GM04504 (cell line): Measurements from ENCODE around the gene GYS1.
"Not testable (repeated sequence)": the region's sequence is repeated elsewhere in the genome, so short reads cannot be mapped to it uniquely, and the experiment has no call there.

Experiments used
- DNase-seq: peaks from one replicate; pipeline ENCODE4 v3.0.0-alpha.2; 2012; ENCODE audit warnings: low read depth

GYS1 gene

DNA sequence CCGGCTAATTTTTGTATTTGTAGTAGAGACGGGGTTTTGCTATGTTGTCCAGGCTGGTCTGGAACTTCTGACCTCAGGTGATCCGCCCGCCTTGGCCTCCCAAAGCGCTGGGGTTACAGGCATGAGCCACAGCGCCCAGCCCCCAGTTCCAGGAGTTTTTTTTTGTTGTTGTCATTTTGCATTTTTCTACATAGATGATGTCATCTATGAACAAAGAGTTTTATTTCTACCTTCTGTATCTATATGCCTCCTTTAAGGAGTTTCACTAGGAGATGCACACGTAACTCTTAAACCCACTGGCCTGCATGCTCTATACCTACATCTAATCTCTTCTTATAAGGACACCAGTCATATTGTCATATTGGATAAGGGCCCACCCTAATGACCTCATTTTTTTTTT lies 54.9 kb downstream of the GYS1 start:
- no peak for DNase-seq

- DNase-seq, result no peak
These were observed 57.2 kb downstream of the GYS1 start for GRCh38 chr19:48935864-48936263.

GRCh38 chr19:48934837-48935236 lies 58.3 kb downstream of the GYS1 start:
- DNase-seq, result no peak

- DNase-seq, result no peak
These were observed 59.7 kb downstream of the GYS1 start, which contains the start of gene DHDH for GRCh38 chr19:48933382-48933932. Gene DHDH (plus strand): TSS chr19:48933699. CDS start chr19:48933722, 23 bp downstream.

DNA sequence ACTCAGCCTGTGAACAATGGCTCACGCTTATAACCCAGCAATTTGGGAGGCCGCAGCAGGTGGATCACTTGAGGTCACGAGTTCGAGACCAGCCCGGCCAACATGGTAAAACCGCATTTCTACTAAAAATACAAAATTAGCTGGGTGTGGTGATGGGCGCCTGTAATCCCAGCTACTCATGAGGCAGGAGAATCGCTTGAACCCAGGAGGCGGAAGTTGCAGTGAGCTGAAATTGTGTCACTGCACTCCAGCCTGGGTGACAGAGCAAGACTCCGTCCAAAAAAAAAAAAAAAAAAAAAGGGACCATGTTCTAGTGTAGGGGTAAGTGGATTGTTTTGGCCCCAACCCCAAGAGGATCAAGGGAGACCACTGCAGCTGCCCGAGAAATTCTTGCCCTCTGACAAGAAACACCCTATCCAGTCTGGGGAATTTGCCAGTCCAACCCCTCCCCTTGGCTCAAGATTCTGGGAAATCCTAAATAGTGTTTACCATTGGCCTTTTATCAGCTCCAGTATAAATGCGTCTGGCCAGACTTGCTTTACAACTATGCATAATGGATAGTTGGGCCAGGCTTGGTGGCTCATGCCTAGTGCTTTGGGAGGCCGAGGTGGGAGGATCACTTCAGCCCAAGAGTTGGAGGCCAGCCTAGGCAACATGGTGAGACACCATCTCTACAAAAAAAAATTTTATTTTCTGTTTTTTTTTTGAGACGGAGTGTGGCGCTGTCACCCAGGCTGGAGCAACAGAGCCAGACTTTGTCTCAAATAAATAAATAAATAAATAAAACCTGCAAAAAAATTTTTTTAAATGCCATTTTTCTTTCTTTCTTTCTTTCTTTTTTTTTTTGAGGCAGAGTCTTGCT lies 64.7 kb downstream of the GYS1 start:
- no peak for DNase-seq

- not testable (repeated sequence) for DNase-seq
These were observed 65.4 kb downstream of the GYS1 start for GRCh38 chr19:48927692-48928091.

DNA sequence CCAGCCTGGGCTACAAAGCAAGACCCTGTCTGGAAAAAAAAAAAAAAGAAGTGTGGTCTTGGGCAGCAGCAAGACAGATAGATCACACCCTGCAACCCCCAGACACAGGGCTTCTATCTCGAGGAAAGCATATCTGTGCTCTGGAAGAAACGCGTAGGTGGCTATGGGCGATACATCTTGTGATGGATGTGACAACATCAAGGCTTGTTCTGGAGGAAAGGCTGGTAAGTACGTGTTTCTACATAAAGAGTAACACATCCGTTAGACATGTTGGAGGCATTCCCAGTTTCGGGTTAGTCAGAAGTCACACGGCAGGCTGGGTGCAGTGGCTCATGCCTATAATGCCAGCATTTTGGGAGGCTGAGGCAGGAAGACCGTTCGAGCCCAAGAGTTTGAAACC lies 66.2 kb downstream of the GYS1 start:
- DNase-seq, result peak; percentile 95

DNA sequence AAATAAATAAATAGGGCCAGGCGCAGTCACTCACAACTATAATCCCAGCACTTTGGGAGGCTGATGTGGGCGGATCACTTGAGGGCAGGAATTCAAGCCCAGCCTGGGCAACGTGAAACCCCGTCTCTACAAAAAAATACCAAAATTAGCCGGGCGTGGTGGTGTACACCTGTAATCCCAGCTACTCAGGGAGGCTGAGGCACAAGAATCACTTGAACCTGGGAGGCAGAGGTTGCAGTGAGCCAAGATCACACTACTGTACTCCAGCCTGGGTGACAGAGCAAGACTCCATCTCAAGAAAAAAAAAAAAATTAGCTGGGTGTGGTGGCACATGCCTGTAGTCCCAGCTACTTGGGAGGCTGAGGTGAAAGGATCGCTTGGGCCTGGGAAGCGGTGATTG lies 67.2 kb downstream of the GYS1 start:
- not testable (repeated sequence) for DNase-seq

DNA sequence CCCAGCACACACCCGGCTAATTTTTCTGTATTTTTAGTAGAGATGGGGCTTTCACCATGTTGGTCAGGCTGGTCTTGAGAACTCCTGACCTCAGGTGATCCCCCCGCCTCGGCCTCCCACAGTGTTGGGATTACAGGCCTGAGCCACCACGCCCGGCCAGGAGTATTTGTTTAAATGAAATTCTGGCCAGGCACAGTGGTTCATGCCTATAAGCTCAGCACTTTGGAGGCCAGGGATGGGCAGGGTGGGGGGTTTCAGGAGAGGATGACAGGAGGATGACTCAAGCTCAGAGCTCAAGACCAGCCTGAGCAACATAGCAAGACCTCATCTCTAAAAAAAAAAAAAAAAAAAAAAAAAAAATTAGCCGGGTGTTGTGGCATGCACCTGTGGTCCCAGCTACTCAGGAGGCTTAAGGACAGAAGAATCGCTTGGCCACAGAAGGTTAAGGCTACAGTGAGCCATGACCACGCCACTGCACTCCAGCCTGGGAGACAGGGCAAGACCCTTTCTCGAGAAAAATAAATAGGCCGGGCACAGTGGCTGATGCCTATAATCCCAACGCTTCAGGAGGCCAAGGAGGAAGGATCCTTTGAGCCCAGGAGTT lies 67.8 kb downstream of the GYS1 start:
- DNase-seq, result peak; percentile 74

DNA sequence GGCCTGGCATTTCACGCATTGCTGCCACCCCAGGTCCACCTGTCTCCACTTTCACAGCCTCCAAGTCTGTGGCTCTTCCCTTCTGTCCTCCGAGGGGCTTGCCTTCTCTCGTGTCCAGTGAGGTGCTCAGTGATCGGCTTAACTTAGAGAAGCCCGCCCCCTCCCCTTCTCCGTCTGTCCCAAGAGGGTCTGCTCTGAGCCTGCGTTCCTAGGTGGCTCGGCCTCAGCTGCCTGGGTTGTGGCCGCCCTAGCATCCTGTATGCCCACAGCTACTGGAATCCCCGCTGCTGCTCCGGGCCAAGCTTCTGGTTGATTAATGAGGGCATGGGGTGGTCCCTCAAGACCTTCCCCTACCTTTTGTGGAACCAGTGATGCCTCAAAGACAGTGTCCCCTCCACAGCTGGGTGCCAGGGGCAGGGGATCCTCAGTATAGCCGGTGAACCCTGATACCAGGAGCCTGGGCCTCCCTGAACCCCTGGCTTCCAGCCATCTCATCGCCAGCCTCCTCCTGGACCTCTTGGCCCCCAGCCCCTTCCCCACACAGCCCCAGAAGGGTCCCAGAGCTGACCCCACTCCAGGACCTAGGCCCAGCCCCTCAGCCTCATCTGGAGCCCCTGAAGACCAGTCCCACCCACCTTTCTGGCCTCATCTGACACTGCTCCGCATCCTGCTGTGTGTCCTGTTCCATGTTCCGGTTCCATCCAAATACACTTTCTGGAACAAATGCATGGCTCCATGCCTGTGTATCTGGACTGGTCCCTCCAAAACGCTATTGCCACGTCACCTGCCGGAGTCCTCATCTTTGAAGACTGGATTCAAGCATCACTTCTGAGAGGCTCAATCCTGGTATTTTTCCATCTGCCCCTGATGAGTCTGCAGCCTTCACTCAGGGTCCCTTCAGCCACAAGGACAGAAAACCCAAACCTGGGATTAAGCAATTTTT lies 70.3 kb downstream of the GYS1 start:
- DNase-seq, result no peak

DNA sequence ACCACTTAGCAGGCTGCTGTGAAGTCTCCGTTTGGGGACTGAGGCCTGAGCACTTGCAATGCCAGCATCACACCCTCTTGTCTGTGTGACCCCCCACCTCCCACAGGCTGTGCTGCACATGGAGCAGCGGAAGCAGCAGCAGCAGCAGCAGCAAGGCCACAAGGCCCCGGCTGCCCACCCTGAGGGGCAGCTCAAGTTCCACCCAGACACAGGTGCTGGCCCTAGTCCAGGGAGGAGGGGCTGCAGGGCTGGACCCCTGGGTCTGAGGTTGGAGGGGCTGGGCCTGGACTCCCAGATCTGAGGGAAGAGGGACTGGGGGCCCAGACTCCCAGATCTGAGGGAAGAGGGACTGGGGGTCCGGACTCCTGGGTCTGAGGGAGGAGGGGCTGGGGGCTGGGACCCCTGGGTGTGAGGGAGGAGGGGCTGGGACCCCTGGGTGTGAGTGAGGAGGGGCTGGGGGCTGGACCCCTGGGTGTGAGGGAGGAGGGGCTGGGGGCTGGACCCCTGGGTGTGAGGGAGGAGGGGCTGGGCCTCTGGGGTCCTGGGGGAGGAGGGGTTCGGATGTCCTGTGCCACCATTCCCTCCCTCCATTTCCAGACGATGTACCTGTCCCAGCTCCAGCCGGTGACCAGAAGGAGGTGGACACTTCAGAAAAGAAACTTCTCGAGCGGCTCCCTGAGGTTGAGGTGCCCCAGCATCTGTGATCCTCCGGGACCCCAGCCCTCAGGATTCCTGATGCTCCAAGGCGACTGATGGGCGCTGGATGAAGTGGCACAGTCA lies 71.2 kb downstream of the GYS1 start:
- no peak for DNase-seq

GRCh38 chr19:48920949-48921348 lies 72.2 kb downstream of the GYS1 start:
- no peak for DNase-seq

DNA sequence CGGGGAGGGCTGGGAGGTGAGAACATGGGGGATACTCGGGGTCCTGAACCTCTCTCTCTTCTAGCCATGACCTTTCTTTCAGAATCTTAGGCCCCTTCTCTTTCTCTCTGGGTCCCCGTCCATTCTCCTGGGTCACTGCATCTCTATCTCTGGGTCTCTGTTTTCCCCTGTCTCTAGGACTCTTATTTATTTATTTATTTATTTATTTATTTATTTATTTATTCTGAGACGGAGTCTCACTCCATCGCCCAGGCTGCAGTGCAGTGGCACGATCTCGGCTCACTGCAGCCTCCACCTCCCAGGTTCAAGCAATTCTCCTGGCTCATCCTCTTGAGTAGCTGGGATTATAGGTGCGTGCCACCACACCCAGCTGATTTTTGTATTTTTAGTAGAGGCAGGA lies 73.8 kb downstream of the GYS1 start:
- not testable (repeated sequence) for DNase-seq

- DNase-seq, result no peak
These were observed 74.3 kb downstream of the GYS1 start for GRCh38 chr19:48918801-48919247.
